ENCODE data around the gene BHMT2. TPM values are rescaled to one million over a fixed set of nuclear protein-coding genes. Genes with fewer than 3 reads are reported as not detected.

Gene BHMT2
- total and polyA plus RNA-seq, 2 of the 4 experiments (the other 2 are of a cell fraction) = 0.36 to 0.60 TPM

GRCh38 chr5:79056847-79057246 lies 12.7 kb upstream of the BHMT2 start:
- Histone ChIP-seq H3K9me3 (ENCODE audit: control insufficient read depth, insufficient read depth, low read length) (peaks cover 3% of the 10 kb centered on the region), H3K27ac (ENCODE audit: insufficient read depth, low read length) (no peak overlapping the region), H3K4me1 (ENCODE audit: control insufficient read depth, insufficient read depth, low read length) (no peaks in the 10 kb centered on the region), H2BK20ac (ENCODE audit: low read depth, low read length) (no peak overlapping the region), H3K4me3 (ENCODE audit: insufficient read depth, low read depth, low read length) (no peak overlapping the region), H3K23ac (ENCODE audit: low read depth, low read length) (no peak overlapping the region), H3K36me3 (ENCODE audit: control insufficient read depth, insufficient read depth, low read length) (no peaks in the 10 kb centered on the region), H2BK120ac (ENCODE audit: low read depth, low read length) (no peak overlapping the region), H3K4me2 (ENCODE audit: low read depth, low read length) (no peak overlapping the region), H4K91ac (ENCODE audit: insufficient read depth, low read depth, low read length) (no peak overlapping the region), H2BK5ac (ENCODE audit: low read depth, low read length, poor library complexity, severe bottlenecking) (no peak overlapping the region), H4K8ac (ENCODE audit: low read depth in 2 of 2, low read length in 2 of 2) (no peak overlapping the region), H2BK15ac (ENCODE audit: low read depth, low read length) (no peak overlapping the region), H3K27me3 (ENCODE audit: control insufficient read depth, insufficient read depth, low read length) (peaks cover 8% of the 10 kb centered on the region), H3K18ac (ENCODE audit: low read depth, low read length) (no peak overlapping the region), H3K4ac (ENCODE audit: low read depth, low read length) (no peak overlapping the region), H3K14ac (replicated peaks; ENCODE audit: low read depth, low read length) (no peak overlapping the region), H2AK9ac (replicated peaks; ENCODE audit: low read depth, low read length, poor library complexity) (no peak overlapping the region), H4K20me1 (ENCODE audit: insufficient read depth, low read length) (no peaks in the 10 kb centered on the region), H3K56ac (ENCODE audit: extremely low read depth, insufficient read depth, low read length) (no peak overlapping the region), H3K79me1 (ENCODE audit: low read depth in 1 of 2, low read length in 2 of 2) (no peaks in the 10 kb centered on the region), H4K5ac (ENCODE audit: low read depth, low read length) (no peak overlapping the region), H2AK5ac (ENCODE audit: low read depth, low read length) (no peak overlapping the region), H2AFZ (replicated peaks; ENCODE audit: low read length, poor library complexity) (no peak overlapping the region), H3K9me1 (ENCODE audit: insufficient read depth, low read length) (no peaks in the 10 kb centered on the region), H3K9ac (ENCODE audit: low read depth, low read length) (no peak overlapping the region)
- in situ Hi-C loops (cut with MboI; ENCODE audit: low sequenced_read_pairs) = no loop called here
- ChIA-PET CTCF (no interaction called here), POLR2A (ENCODE audit: unreplicated experiment) (no interaction called here)
- BruUV-seq (replicated peaks) = no TSS peak
- DNase-seq = no peak
- dilution Hi-C loops (cut with HindIII; ENCODE audit: low sequenced_read_pairs, unreplicated experiment) = no loop called here
- intact Hi-C loops (cut with micrococcal nuclease) = no loop called here
- ATAC-seq (ENCODE audit: low read depth) = no peak
- TF ChIP-seq MAZ (IDR thresholded peaks at IDR 0.05; ENCODE audit: borderline replicate concordance, low read depth, low read length) (no peak), NFE2L2 (IDR thresholded peaks at IDR 0.05; ENCODE audit: low read depth, low read length) (no peak), RFX5 (IDR thresholded peaks at IDR 0.05; ENCODE audit: low read depth, low read length) (no peak), RAD21 (IDR thresholded peaks at IDR 0.05; ENCODE audit: low read length) (no peak), FOS (IDR thresholded peaks at IDR 0.05; ENCODE audit: low read depth, low read length) (no peak), CHD1 (IDR thresholded peaks at IDR 0.05; ENCODE audit: low read depth, low read length) (no peak), SMC3 (IDR thresholded peaks at IDR 0.05; ENCODE audit: low read depth, low read length) (no peak), MXI1 (IDR thresholded peaks at IDR 0.05; ENCODE audit: borderline replicate concordance, low read depth, low read length) (no peak), USF2 (IDR thresholded peaks at IDR 0.05; ENCODE audit: low read depth, low read length) (no peak), CTCF (conservative IDR thresholded peaks at IDR 0.05; ENCODE audit: low read depth, low read length) (no peak), ELK1 (IDR thresholded peaks at IDR 0.05; ENCODE audit: borderline replicate concordance, low read depth, low read length) (no peak), CEBPB (IDR thresholded peaks at IDR 0.05; ENCODE audit: low read depth, low read length) (no peak)

Measured in IMR-90 (cell line).